Activated CD4-positive, alpha-beta T cell treated with anti-CD3 and anti-CD28 coated beads for 48 hours (primary cell): ENCODE results near the gene OR2Y1.
"Not testable (repeated sequence)": the region's sequence is repeated elsewhere in the genome, so short reads cannot be mapped to it uniquely, and the experiment has no call there.

Experiments used
- DNase-seq: peaks from one replicate; pipeline ENCODE4 v3.0.0-alpha.2; 2020

OR2Y1 gene

GRCh38 chr5:180739958-180740357 is at the start of gene OR2Y1:
OR2Y1 (minus strand) TSS chr5:180740058; CDS start chr5:180740058, 0 bp downstream.
- no peak for DNase-seq

- not testable (repeated sequence) for DNase-seq
These were observed 49.0 kb upstream of the OR2Y1 start for GRCh38 chr5:180788651-180789410.

GRCh38 chr5:180787711-180788431 is 48.0 kb upstream of the OR2Y1 start:
- no peak for DNase-seq

GRCh38 chr5:180786531-180787398 is 46.9 kb upstream of the OR2Y1 start:
- DNase-seq, result no peak

- no peak for DNase-seq
These were observed 46.0 kb upstream of the OR2Y1 start for GRCh38 chr5:180785794-180786221.

- DNase-seq, result no peak
These were observed 45.4 kb upstream of the OR2Y1 start for GRCh38 chr5:180785121-180785781.

GRCh38 chr5:180784497-180785097 is 44.7 kb upstream of the OR2Y1 start:
- peak; percentile 80 for DNase-seq

- no peak for DNase-seq
These were observed 43.6 kb upstream of the OR2Y1 start for GRCh38 chr5:180783340-180784052.

- no peak for DNase-seq
These were observed 42.9 kb upstream of the OR2Y1 start for GRCh38 chr5:180782748-180783147.

GRCh38 chr5:180781900-180782326 is 42.1 kb upstream of the OR2Y1 start:
- DNase-seq, result not testable (repeated sequence)

- DNase-seq, result no peak
These were observed 40.2 kb upstream of the OR2Y1 start for GRCh38 chr5:180779985-180780610.

GRCh38 chr5:180777475-180777874 is 37.6 kb upstream of the OR2Y1 start:
- no peak for DNase-seq

- no peak for DNase-seq
These were observed 36.5 kb upstream of the OR2Y1 start for GRCh38 chr5:180776376-180776775.

GRCh38 chr5:180775624-180776023 is 35.8 kb upstream of the OR2Y1 start:
- no peak for DNase-seq

GRCh38 chr5:180771839-180772238 is 32.0 kb upstream of the OR2Y1 start:
- DNase-seq, result no peak

- DNase-seq, result no peak
These were observed 30.0 kb upstream of the OR2Y1 start for GRCh38 chr5:180769821-180770220.

- DNase-seq, result no peak
These were observed 15.7 kb upstream of the OR2Y1 start for GRCh38 chr5:180755601-180756000.

- DNase-seq, result no peak
These were observed 4.4 kb upstream of the OR2Y1 start for GRCh38 chr5:180744253-180744652.

- no peak for DNase-seq
These were observed 2.9 kb upstream of the OR2Y1 start for GRCh38 chr5:180742727-180743126.

GRCh38 chr5:180740953-180741352 is 1.1 kb upstream of the OR2Y1 start:
- DNase-seq, result not testable (repeated sequence)

GRCh38 chr5:180739271-180739670 is 587 bp downstream of the OR2Y1 start:
- DNase-seq, result no peak
